ENCODE measurements around the gene IDH3G.
"Not testable (repeated sequence)": the region's sequence is repeated elsewhere in the genome, so short reads cannot be mapped to it uniquely, and the experiment has no call there.

The IDH3G gene

GRCh38 chrX:153771415-153772315, 22.5 kb downstream of the IDH3G start:
- peak; percentile 30 for DNase-seq

- DNase-seq: no peak
Observed at GRCh38 chrX:153770601-153771414, 23.4 kb downstream of the IDH3G start.

DNA sequence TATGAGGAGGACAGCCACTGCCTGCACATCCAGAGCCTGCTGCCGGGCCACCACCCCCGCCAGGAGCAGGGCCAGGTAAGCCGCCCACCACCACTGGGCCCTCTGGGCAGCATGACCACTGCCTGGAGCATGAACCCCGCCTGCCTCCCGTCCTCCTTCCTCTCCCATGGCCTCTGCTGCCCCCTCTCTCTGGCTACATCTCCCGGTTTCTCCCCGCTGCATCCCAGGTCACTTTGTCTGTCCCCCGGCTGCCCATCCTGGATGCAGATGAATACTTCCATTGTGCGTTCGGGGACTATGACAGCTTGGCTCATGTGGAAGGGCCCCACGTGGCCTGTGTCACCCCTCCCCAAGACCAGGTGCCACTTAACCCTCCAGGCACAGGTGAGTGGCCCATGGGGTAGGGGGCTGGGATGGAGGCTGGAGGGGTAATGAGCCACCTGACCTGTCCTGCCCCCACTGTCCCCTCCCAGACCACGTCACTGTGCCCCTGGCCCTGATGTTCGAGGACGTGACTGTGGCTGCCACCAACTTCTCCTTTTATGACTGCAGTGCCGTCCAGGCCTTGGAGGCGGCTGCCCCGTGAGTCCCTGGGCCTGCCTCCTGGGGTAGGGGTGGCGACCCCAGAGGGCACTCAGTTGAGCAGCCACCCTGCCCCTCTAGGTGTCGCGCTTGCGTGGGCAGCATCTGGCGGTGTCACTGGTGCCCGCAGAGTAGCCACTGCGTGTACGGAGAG, 24.1 kb downstream of the IDH3G start:
- peak; percentile 20 for DNase-seq

- DNase-seq: peak; percentile 36
Observed at GRCh38 chrX:153769158-153769864, 24.9 kb downstream of the IDH3G start.

DNA sequence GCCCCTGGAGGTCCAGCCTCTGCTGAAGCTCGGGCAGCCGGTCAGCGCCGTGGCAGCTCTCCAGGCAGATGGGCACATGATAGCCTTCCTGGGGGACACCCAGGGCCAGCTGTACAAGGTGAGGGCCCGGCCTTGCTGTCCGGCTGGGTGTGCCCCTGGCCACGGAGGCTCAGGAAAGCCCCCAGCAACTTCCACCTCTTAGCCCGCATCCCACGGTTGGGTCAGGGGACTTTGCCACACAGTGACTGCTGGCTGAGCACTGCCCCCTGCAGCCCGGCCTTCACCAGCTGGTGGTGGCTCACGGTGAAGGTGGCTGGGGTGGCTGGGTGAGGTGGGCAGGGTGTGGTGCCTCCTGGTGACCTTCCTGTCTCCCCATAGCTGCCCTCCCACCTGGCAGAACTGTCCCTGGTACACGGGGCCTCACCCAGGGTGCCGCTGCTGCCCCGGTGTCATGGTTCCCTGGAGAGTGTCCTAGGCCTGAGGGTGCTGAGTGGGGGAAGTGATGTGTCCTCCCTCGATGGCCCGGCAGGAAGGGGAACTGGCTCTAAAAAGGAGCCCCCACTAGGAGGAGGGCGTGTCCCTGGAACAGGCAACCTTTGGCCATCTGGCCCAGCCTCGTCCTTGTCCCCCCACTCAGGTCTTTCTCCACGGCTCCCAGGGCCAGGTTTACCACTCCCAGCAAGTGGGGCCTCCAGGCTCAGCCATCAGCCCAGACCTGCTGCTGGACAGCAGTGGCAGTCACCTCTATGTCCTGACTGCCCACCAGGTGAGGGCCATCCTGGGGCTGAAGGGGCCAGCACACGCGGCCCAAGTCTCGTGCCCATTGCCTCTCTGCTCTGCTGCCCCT, 25.6 kb downstream of the IDH3G start:
- DNase-seq: peak; percentile 48

DNA sequence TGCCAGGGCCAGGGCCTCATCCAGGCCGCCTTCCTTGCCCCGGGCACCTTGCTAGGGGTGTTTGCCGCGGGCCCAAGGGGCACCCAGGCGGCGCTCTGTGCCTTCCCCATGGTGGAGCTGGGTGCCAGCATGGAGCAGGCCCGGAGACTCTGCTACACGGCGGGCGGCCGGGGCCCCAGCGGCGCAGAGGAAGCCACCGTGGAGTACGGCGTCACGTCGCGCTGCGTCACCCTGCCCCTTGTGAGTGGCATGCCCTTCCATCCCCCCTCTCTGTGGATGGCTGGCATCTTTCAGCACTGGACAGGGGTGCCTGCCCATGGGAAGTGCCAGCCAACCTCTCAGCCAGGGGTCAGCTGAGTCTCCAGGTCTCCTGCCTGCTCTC, 26.5 kb downstream of the IDH3G start:
- peak; percentile 20 for DNase-seq

- DNase-seq: peak; percentile 46
Observed at GRCh38 chrX:153766871-153767673, 27.1 kb downstream of the IDH3G start.

DNA sequence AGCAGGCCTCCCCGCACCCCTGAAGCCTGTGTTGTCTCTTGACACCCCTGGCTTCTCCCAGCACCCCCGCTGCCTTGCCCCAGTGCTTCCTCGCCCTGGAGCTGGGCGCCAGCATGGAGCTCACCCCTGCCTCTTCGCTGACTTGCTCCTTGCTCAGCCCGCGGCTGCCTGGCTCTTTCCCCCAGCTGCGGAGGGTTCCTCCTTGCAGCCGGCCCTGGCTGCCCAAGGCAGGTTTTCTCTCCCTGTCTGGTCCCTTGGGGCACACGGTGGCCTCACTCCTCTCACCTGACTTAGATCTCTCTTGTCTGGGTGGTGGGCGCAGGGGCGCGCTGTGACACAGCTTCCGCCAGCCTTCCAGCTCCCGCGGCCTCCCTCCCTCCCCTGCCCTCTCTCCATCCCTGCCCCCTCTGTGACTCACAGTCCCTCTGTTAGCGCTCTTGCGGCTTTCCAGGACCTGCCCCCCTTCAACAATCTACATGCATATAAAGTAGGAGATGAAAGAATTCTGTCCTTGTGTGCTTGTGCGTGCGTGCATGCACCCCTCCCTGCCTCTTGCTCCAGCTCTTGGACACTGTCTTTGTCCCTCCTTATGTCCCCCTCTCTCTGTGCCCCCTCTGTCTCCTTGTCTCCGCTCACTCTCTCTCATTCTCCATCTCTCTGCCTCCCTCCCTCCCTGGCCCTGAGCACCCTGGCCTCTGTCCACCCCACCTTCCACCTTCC, 27.9 kb downstream of the IDH3G start:
- peak; percentile 60 for DNase-seq

GRCh38 chrX:153765138-153766079, 28.8 kb downstream of the IDH3G start:
- peak; percentile 42 for DNase-seq

DNA sequence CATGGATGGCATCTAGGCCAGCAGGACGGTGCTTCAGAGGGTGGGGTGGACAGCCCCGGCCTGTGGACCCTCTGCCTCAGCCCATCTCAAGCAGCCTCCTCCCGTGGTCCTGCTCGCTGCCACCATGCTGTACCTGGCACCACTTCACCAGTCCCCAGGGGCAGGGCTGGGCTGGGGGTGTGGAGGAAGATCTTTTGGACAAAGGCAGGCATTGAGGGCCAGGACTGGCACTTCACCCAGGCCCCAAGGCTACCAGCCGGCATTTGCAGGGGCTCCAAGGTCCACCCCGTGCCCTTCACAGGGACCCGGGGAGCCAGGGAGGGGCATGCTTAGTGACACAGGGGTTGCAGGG, 29.4 kb downstream of the IDH3G start:
- DNase-seq: no peak

GRCh38 chrX:153763989-153764755, 30.0 kb downstream of the IDH3G start, which contains the start of gene PLXNB3:
PLXNB3 (plus strand) TSS chrX:153764249; CDS start chrX:153765536, 1,287 bp downstream.
- DNase-seq: peak; percentile 86

- DNase-seq: peak; percentile 40
Observed at GRCh38 chrX:153763298-153763932, 30.8 kb downstream of the IDH3G start.

DNA sequence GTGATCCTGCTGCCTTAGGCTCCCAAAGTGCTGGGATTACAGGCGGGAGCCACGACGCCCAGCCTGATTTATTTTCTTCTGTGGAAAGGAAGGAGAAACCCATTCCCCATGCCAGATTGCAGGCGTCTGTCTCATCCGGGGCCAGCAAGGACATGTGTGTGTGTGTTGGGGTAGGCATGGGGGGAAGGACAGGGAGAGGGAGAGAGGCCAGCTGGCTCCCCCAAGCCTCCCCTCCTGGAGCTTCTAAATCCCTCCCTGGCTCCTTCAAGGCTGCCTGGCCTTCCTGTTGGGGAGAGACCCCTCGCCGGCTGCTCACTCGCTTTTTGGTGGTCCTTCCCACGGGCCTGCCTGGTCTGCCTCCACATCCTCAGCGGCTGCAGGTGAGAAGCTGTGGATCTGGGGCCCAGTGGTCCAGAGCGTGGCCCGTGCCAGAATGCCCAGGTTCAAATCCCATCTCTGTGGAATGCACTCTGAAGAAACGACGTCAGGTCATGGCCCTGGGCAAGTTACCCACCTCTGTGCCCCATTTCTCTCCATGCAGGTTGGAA, 31.5 kb downstream of the IDH3G start:
- peak; percentile 34 for DNase-seq

GRCh38 chrX:153761863-153762262, 32.3 kb downstream of the IDH3G start:
- DNase-seq: no peak

- no peak for DNase-seq
Observed at GRCh38 chrX:153755136-153755535, 39.0 kb downstream of the IDH3G start.

GRCh38 chrX:153750127-153750774, 43.9 kb downstream of the IDH3G start:
- no peak for DNase-seq

DNA sequence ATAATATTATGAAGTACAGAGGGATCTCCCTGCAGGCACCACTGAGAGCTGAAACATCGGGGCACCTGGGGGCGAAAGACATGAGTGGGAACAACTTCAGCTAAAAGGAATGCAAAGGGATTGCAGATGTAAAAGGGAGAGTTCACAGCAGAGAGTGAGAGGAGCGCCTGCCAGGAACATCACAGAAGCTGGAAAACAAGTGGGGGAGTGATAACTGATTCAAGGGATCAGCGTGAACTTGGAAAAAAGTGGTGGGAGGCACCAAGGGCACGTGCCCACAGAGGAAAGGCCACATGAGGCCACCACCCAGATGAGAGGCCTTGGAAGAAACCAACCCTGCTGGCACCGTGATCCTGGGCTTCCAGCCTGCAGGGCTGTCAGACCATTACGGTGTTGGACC, 45.2 kb downstream of the IDH3G start:
- not testable (repeated sequence) for DNase-seq

Measured in activated CD8-positive, alpha-beta memory T cell treated with anti-CD3 and anti-CD28 coated beads, Interleukin-2, amount 50 U/mL, for 48 hours (primary cell).